GM12875 (cell line): ENCODE results near the gene TMOD1.

ENCODE experiments used
- H3K4me3 ChIP-seq: one replicate; pipeline ENCODE4 v1.5.1; 2011; ENCODE audit warnings: low read depth, low read length, control low read depth
- TF ChIP-seq, protein P1 (sequence below): IDR thresholded peaks from 2 replicates; pipeline ENCODE4 v1.5.1; 2011; ENCODE audit warnings: low read depth, mild to moderate bottlenecking, control low read depth, inconsistent platforms, low read length, moderate library complexity, borderline replicate concordance; ENCODE audit not compliant: insufficient read depth

The TMOD1 gene

DNA sequence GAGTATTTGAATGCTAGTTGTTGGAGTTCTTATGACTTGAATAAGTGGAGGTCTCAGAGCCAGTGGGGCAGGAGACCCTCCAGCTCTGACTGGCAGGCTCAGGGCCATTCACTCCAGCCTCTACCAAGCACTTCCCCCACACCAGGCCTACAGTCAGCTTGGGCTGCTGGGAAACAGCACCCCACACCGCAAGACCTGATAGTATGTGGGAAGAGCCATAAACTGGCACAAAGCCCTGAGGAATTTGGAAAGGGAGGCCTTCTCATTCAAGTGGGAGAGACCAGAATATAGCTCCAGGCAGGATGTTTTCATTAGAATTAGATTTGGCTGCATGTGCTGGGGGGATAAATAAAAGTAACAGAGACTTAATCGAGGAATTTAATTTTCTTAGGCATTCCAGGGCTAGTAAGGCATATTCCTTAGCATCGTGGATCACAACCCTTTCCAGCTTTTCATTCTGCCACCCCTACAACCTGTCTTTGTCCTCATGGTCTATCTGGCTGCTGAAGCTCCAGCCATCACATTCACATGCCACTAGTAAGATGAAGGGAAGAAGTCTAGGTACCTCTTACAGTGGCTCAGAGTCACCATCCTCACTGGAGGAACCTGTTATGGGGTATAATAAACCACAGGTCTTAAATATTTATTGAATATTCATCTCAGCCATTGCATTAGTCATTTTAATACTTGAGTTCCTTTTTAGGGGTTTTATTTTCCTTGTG, 47.5 kb downstream of the TMOD1 start:
- TF ChIP-seq, protein P1, sequence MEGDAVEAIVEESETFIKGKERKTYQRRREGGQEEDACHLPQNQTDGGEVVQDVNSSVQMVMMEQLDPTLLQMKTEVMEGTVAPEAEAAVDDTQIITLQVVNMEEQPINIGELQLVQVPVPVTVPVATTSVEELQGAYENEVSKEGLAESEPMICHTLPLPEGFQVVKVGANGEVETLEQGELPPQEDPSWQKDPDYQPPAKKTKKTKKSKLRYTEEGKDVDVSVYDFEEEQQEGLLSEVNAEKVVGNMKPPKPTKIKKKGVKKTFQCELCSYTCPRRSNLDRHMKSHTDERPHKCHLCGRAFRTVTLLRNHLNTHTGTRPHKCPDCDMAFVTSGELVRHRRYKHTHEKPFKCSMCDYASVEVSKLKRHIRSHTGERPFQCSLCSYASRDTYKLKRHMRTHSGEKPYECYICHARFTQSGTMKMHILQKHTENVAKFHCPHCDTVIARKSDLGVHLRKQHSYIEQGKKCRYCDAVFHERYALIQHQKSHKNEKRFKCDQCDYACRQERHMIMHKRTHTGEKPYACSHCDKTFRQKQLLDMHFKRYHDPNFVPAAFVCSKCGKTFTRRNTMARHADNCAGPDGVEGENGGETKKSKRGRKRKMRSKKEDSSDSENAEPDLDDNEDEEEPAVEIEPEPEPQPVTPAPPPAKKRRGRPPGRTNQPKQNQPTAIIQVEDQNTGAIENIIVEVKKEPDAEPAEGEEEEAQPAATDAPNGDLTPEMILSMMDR = no peak
- H3K4me3 ChIP-seq = no peak overlapping the region

DNA sequence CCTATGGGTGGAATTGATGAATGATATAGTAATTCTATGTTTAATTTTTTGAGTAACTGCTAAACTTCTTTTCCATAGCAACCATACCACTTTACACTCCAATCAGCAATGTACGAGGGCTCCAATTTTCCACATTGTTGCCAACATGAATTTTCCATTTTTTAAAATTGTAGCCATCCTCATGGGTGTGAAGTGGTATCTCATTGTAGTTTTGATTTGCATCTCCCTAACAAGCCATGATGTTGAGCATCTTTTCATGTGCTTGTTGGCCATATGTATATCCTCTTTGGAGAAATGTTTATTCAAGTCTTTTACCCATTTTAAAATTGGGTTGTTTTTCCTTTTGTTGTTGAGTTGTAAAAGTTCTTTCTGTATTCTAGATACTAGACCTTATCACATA, 48.9 kb downstream of the TMOD1 start:
- TF ChIP-seq, protein P1 = no peak
- no peak overlapping the region for H3K4me3 ChIP-seq

DNA sequence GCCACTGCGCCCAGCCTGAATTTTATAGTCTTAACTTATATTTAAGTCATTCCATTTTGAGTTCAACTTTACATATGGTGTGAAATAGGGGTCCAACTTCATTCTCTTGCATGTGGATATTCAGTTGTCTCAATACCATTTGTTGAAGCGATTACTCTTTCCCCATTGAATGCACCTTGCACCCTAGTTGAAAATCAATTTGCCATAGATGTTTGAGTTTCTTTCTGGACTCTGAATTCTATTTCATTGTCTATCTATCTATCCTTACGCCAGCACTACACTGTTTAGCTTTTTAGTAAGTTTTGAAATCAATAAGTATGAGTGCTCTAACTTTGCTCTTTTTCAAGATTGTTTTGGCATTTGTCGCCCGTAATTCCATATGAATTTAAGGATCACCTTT, 49.8 kb downstream of the TMOD1 start:
- H3K4me3 ChIP-seq = no peak overlapping the region
- TF ChIP-seq, protein P1 = no peak

DNA sequence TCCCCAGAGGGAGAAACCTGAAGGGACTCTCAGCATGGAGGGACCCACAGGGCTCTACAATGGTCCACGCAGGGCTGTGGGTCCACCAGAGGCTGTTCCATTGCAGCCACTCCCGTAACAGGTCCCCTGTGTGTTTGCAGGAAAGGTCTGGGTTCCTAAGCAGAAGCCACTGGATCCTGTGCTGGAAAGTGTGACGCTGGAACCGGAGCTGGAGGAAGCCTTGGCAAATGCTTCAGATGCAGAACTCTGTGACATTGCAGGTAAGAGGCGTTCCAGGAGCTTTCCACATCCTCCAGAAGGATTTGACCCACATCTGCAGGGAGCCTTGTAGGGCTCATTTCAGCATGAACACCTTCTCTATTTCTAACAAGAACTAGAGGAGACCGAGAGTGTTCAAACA, 51.7 kb downstream of the TMOD1 start:
- TF ChIP-seq, protein P1 = no peak
- H3K4me3 ChIP-seq = no peak overlapping the region

DNA sequence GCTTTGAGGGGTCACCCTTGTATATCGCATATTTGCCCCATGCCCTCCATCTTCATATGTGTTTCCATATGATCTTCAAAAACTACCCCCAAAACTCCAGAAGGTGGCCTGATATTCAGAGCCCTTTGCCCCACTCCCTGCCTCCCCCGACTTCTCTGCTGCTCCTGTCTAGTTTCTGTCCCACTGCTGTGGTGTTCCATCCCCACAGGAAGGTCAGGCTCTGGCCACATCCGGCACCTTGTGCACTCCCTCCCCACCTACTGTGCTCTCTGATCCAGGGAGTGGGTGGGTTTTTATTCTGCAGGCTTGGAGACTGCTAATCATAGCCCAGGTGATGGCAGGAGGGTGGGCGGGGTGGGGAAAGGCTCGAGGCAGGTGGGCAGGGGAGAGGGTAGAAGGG, 52.4 kb downstream of the TMOD1 start:
- TF ChIP-seq, protein P1 = no peak

DNA sequence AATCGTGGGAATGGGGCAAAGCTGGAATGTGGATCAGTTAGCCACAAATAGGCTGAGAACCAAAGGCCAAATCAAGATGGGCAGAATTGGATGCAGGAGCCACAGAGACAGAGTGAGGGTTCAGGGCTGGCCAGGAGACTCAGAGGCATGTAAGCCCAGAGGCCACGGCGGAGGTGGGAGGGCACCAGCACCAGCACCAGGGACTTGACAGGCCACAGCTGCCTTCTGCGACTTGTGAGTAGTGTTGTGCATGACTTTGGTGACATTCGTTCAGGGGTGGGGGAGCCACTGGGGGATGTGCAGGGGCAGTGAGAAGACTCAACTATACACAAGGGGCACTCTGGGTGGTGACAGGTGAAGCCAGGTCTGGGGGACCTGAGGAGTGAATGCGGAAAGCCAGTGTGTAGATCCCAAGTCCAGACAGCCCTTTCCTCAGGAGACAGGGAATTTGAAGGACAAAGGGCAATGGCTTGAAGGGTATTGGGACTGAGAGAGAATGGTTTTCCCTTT, 53.2 kb downstream of the TMOD1 start:
- no peak overlapping the region for H3K4me3 ChIP-seq
- TF ChIP-seq, protein P1 = no peak

More for the DNA sequence above, 52.4 kb downstream of the TMOD1 start:
- no peak overlapping the region for H3K4me3 ChIP-seq

DNA sequence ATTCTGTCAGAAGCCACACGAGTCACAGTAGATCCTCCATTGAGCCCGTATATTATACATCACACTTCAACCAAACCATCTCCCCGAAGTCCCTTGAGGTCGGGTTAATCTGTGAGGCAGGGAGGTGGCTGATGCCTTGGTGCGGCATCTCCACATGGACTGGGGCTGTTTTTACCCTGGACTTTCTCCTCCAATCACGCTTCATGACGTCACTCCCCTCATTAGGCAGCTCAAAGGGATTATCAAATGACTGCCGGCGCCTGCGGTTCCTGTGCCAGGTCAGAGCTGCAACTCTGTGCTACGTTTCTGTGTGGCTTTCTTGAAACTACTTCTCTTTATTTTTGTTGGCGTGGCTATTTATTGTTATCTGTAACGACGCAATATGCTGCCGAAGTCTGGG, 53.7 kb downstream of the TMOD1 start:
- TF ChIP-seq, protein P1 = no peak

More for the DNA sequence above, 53.7 kb downstream of the TMOD1 start:
- no peak overlapping the region for H3K4me3 ChIP-seq
